IPS-18c (cell line): ENCODE data around the gene MOB3C.

Source experiments
- H3K4me3 ChIP-seq: 2 replicates; pipeline ENCODE4 v1.7.0; 2013; ENCODE audit warnings: low read depth, mild to moderate bottlenecking, low read length, moderate library complexity; ENCODE audit not compliant: insufficient read depth
- H3K9me3 ChIP-seq: one replicate; pipeline ENCODE4 v1.6.1; 2013; ENCODE audit warnings: mild to moderate bottlenecking, low read length, moderate library complexity; ENCODE audit not compliant: control insufficient read depth, insufficient read depth

MOB3C gene

DNA sequence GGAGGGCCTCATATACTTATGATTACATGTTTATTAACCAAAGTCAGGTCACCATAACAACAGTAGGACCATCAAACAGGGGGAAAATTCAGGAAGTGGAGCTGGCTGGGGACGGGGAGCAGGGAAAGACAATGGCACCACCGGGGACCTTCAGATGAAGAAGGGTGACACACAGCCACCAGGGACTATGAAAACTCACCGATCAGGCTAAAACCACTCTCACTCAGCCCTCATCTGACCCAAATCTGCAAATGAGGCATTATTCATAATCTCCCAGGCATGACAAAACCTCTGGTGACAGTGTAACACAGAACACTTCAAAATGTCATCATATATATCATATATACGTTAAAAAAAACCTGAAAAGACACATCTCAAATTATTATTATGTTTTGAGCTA lies 23.8 kb downstream of the MOB3C start:
- no peaks in the 10 kb centered on the region for H3K9me3 ChIP-seq

DNA sequence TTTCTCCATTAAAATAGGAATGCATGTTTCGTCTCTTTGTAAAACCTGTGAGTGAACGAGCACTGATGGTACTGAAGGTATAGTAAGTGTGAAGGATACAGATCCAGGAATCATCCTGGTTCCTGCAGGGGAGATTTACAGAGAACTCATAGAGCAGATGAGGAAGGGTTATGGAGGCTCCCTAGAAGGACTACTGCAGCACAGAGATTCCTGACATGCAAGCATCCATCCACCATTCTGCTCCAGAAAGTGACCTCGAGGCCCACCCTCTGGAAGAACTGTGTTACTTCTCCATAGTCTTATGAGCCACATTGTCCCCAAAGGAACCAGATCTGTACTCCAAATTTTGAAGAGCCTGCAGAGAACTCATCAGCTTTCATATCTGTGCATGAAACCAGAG lies 27.1 kb downstream of the MOB3C start:
- H3K9me3 ChIP-seq: no peaks in the 10 kb centered on the region

More for the DNA sequence above, 23.8 kb downstream of the MOB3C start:
- no peak overlapping the region for H3K4me3 ChIP-seq

DNA sequence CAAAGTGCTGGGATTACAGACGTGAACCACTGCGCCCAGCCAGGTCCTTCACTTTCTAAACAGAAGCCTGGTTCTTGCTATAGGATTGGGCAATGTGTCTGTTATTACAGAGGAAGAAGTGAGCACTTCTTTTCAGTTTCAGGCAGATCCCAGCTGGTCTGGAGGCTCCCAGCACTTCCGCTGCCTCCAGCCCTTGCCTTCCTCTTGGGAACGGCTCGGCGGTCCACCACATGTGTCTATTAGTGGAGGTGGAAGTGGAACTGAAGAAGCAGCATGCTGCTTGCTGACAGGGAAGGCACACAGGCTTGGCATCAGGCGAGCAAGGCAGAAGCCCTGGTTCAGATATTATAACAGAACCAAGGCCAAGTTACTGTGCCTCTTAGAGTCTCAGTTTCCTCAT lies 29.5 kb downstream of the MOB3C start:
- no peaks in the 10 kb centered on the region for H3K9me3 ChIP-seq
- H3K4me3 ChIP-seq: no peak overlapping the region

More for the DNA sequence above, 27.1 kb downstream of the MOB3C start:
- H3K4me3 ChIP-seq: no peak overlapping the region

DNA sequence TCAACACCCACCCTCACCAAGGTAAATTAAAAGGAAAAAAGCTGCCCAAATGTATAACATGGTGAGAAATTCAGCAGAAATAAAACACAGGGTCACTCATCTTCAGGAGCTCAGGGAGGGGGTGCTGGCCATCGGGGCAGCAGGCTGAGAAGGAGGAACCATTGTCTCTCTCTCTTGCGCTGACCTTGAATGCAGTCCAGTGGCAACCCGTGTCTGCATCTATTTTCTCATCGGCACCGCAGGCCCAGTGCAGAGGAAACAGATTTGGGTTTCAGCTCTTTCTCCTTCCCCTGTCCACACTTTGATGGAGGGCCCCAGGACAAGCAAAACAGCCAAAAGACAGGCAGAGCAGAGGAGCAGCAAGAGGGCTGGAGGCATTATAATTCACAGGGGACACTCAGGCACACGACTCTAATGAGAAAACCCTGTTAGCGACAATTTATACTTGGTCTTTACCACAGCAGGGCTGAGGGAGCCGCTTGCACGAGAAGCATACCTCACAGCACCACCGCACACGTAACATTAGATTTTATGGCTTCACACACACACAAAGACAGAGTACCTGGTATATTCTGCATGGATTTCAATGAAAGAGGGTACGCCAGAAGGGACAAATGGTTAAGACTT lies 31.2 kb downstream of the MOB3C start:
- H3K9me3 ChIP-seq: no peaks in the 10 kb centered on the region
- no peak overlapping the region for H3K4me3 ChIP-seq

DNA sequence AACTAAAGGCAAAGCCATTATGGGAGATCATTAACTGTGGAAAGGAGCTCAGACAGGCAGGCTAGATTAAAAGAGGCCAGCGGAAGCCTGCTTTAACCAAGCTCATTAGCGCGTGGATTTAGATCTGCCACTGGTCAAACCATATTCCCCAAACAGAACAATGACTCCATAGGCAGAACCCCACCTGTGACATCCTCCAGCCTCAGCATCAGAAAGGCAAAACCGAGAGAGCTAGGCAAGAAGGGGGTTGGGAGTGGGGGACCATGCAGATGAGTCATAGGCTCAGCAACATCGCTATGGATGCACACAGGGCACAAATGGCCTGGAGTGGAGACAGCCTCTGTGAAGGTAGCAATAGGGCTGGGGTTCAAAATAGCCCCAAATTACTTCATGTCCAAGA lies 33.1 kb downstream of the MOB3C start:
- Histone ChIP-seq H3K4me3 (no peak overlapping the region), H3K9me3 (no peaks in the 10 kb centered on the region)

DNA sequence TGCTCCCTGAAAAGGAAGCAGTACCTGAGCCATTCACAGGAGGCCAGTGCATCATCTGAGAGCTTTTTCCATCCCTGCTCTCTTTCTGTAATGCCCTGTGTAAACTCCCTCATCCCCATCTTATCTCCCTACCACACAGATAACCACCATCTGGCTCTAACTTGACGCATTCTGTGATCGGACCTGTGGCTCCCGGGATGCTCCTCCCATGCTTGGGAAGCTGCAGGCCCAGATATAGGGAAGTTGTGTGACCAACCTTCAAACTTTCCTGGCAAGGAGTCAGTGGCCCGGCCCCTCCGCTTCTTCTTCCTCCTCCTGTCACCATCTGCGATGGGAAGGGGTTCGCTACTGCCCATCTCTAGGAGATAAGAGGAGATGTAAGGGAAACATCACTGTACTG lies 33.6 kb downstream of the MOB3C start:
- Histone ChIP-seq H3K4me3 (no peak overlapping the region), H3K9me3 (no peaks in the 10 kb centered on the region)

DNA sequence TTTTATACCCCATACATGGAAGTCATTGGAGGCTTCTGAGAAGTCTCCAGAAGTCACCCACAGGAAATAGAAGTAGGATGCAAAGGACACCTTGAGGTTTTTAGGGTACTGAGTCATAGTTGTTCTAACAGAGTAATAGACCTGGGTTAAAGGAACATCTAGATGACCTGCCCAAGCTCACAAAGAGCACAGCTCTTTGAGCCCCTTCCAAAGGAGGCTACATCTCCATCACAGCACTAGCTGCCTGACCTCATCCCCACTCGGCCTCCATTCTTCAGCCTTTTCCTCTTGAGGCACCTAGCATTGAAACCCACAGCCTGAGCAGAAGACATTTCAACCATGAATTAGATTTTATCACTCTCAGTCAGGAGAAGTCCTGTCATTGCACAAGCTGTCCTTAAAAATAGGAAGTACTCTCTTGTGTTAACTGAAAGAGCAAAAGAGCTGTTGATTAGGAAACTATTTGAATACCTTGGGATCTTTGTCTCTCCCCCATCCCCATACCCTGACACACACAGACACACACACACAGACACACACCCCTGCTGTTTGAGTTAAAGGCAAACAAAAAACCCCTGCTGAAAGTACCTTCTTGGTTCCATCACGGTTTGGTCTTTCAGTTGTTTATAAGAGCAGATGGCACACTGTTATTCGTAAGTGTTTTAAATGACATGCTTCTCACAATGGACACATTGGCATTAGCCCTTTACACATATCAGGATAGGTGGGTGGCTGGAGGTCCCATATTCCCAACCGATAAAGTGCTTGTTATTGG lies 34.7 kb downstream of the MOB3C start:
- no peaks in the 10 kb centered on the region for H3K9me3 ChIP-seq
- H3K4me3 ChIP-seq: no peak overlapping the region

DNA sequence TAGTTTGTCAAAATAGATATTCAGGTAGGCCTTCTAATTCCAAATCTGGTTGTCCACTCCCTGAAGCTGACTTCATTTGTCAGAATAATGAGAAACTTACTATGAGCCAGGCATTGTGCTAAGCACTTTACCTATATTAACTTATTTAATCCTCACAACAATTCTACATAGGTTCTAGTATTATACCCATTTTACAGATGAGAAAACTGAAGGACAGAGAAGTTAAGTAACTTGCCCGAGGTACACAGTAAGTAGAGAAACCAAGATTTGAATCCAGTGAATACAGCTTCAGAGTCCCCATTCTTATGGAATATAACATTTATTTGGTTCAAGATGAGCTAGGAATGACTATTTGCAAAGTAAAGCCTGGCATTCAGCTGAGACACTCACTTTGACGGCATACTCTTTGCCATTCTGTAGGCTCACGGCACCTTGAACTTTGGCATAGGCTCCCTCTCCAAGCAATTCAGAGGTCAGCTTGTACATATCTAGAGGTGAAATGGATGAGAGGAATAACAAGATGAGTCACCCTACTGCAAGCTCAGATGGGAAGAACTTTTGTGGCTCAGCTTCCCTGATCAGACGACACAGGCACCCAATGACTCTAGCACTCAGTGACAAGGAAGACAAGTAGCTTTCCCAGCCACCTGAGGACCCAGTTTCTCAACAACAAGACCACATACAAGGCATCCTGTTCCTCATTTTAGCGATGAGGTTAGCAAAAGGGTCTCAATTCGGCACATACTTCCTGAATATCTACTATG lies 36.3 kb downstream of the MOB3C start:
- H3K4me3 ChIP-seq: no peak overlapping the region
- H3K9me3 ChIP-seq: no peaks in the 10 kb centered on the region

DNA sequence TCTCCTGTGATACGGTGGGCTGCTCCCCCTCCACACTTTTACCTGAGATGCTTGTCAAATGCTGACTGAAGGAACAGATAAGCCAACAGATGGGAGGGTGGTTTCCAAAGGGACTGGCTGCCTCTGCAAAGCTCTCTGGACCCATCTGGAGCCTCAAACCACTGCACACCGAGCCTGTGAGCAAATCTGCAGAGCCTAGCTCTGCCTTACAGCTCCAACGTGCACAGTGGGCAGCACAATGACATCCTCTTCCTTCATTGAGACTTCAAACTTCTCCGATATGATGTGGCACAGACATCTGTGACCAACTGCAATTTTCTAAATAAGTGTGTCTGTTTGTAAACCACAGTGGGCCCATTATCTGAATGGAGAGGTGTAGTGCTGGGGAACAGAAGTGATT lies 38.9 kb downstream of the MOB3C start:
- no peaks in the 10 kb centered on the region for H3K9me3 ChIP-seq
- no peak overlapping the region for H3K4me3 ChIP-seq

DNA sequence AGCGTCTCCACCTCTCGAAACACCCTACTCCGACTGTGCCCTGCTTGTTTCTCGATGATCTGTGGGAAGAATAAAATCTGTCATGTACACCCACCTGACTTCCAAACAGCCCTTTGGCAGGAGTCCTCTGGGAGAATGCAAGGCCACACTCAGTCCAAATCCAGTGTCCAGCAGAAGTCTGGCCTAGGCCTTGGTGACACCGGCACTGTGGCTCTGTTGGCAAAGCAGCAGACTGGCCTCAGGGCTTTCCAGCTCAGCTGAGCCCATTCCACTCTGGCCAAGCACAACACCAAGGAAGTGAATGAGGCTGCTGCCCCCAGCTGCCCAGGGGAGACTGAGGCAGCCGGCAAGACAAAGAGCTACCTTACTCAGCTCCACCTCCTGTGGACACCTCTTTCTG lies 40.0 kb downstream of the MOB3C start:
- no peaks in the 10 kb centered on the region for H3K9me3 ChIP-seq
- no peak overlapping the region for H3K4me3 ChIP-seq

DNA sequence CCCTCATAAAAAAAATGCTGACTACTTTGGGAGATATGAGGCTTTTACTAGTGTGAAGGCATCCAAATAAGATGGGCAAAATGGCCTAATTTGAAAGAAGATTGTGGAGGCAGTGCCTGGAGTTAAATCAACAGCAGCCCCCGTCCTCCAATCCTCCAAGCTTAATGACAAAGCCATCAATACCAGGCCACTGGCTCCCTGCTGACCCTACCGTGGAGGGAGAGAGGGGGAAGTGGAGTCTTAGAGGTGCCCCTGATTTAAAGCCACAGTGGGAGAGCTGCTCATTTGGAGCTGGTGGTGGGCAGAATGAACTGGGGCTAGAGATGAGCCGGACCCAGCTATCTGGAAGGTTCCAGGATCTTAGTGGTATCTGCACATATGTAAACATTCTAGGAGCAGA lies 40.8 kb downstream of the MOB3C start:
- Histone ChIP-seq H3K4me3 (no peak overlapping the region), H3K9me3 (no peaks in the 10 kb centered on the region)

DNA sequence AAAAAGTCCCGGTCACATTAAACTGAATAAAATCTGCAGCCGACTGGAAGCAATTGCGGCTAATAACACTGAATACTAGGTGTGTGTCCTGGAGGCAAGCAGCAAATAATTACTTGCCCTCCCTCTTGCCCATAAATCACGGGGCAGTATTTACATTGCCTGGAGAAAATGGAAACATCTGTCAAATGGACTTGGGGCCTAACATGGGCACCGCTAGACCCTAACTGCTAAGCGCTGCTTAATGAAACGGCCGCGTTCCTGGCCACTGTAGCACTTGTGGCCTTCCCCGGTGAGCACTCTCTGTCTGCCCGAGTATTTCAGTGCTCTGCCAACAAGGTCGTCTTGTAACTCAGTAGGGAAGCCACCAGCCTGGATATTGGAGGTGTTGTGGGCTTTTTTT lies 41.3 kb downstream of the MOB3C start:
- H3K4me3 ChIP-seq: no peak overlapping the region
- H3K9me3 ChIP-seq: no peaks in the 10 kb centered on the region

DNA sequence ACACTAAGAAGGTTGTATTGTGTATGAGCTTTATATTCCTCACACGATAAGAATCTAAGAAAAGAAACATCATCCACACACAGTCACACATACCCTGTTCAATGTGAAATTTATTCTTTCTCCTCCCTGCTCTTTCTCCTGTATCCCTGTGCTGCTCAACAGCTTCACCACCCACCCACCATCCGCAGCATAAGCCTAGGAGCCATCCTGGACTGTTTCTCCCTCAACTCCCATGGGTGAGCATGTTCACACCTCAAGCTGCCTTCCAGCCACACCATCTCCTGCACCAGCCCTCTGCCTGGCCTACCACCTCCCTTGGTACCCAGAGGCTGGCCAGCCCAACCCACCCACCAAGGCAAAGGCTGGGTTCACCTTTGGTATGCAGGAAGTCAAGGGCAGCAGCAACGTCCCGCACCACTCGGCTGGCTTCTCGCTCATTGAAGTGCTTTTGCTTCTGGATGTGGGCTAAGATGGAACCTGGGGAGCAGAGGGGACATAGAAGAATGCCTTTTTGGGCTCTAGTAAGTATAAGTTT lies 44.9 kb downstream of the MOB3C start:
- no peaks in the 10 kb centered on the region for H3K9me3 ChIP-seq

DNA sequence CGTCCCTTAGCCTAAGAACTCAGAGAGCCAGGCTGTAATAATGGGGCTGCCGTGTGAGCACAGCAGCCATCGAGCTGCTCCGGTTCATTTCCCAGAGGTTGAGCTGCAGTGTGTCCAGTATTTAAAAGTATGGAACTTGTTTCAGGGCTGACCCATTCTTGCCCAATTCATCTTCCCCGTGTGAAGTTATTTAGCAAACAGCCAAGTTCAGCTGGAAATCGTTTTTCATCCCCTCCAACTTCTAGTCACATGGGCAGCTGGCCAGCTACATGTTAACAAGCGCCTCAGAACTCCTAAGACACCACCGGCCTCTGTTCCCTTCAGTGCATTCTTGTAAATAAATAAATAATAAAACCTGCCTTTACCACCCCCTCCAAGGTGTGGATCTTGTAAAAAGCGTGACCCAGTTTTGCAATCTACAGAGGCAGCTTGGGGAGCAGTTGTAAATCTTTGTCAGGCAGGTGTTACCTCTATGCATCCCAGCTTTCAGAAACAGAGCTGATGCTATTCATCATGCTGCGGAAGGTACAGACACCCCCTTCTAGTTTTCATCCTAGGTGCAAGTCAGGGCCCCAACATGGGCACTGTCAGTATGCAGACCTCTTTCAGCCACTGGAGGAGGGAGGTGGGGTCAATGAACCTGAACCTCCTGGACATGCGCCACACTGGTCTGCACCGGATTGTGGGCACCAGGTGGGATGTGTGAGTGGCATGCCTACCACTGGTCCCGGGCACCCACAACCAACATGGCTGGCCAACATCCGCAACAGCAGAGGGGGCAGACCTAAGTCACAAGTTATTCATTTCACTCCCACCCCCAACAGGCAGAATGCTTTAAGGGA lies 46.5 kb downstream of the MOB3C start:
- no peaks in the 10 kb centered on the region for H3K9me3 ChIP-seq
- no peak overlapping the region for H3K4me3 ChIP-seq

More for the DNA sequence above, 44.9 kb downstream of the MOB3C start:
- no peak overlapping the region for H3K4me3 ChIP-seq

DNA sequence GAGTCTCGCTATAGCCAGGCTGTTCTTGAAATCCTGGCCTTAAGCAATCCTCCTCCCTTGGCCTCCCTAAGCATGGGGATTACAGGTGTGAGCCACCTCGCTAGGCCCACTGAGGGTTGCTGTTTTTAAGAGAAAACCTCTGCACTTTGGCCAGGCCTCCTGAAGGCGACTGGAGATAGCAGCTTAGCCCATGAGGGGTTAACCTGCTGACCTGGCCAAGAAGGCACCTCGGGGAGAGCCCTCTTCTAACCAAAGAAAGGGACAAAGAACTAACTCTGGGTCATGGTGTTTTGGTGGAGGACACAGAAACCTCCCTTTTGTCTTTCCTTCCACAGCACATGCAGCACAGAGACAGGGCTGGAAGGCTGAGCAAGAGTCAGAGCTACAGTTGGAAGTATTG lies 47.5 kb downstream of the MOB3C start:
- Histone ChIP-seq H3K4me3 (no peak overlapping the region), H3K9me3 (no peaks in the 10 kb centered on the region)

DNA sequence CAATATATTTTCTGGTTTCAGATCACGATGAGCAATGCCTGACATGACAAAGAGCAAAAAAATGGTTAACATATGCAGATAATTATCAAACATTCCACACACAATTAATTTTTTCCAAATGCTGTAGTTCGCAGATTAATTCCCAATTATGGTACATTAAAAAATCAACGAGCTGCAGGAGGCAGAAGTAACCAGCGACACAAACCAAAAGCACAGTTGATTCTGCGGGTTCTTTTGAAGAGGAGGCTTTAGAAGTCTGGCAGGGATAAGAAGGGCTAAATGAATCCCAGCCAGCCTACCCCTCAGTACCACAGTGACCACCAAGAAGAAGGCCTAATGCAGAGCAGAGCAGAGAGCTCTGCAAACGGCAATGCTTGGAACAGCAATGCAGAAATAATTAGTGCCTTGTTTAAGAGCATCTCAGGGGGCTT lies 48.1 kb downstream of the MOB3C start:
- H3K9me3 ChIP-seq: no peaks in the 10 kb centered on the region

DNA sequence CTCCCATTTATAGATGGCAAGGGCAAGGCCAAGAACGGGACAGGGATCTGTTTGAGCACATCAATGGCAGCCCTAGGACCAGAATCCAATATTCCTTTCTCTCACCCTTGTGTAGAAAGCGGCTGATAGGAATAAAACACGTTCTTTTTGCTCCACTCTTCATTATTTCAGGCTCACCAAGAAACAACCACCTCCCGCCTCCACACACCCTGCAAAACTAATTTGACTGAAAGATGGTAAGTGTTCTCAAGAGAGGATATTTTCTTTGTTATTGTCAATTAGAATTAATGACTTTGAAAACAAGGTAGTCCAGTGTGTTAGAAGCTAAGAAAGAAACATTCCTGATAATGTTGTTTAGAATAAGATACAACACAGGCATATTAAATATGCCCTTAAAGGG lies 53.3 kb downstream of the MOB3C start:
- Histone ChIP-seq H3K4me3 (no peak overlapping the region), H3K9me3 (no peaks in the 10 kb centered on the region)

More for the DNA sequence above, 48.1 kb downstream of the MOB3C start:
- H3K4me3 ChIP-seq: no peak overlapping the region
